Type B pancreatic cell (in vitro differentiated cells): ENCODE results near the gene RBM17. TPM values are rescaled to one million over a fixed set of nuclear protein-coding genes. Genes with fewer than 3 reads are reported as not detected.
"Not testable (repeated sequence)": the region's sequence is repeated elsewhere in the genome, so short reads cannot be mapped to it uniquely, and the experiment has no call there.

Experiments
- DNase-seq: peaks from one replicate; pipeline ENCODE4 v3.0.0; 2021; ENCODE audit warnings: mixed read lengths; ENCODE audit not compliant: unreplicated experiment; ENCODE audit errors: extremely low spot score
- H3K27ac Mint-ChIP-seq: 2 replicates; pipeline ENCODE4 v1.8.0; 2021; ENCODE audit warnings: mild to moderate bottlenecking, mixed read lengths
- H3K27me3 Mint-ChIP-seq: 2 replicates; pipeline ENCODE4 v1.8.0; 2021; ENCODE audit warnings: mixed read lengths
- H3K36me3 Mint-ChIP-seq: 2 replicates; pipeline ENCODE4 v1.8.0; 2021; ENCODE audit warnings: mixed read lengths
- H3K4me1 Mint-ChIP-seq: one replicate; pipeline ENCODE4 v1.8.0; 2021; ENCODE audit warnings: mixed read lengths; ENCODE audit not compliant: unreplicated experiment
- H3K4me3 Mint-ChIP-seq: 2 replicates; pipeline ENCODE4 v1.8.0; 2021; ENCODE audit warnings: mild to moderate bottlenecking, mixed read lengths
- H3K9me3 Mint-ChIP-seq: 2 replicates; pipeline ENCODE4 v1.8.0; 2021; ENCODE audit warnings: mixed read lengths
- CTCF ChIP-seq: fragments of 200-600 bp; sonication (generic); conservative IDR thresholded peaks from 2 replicates; pipeline ENCODE4 v1.5.0; 2021; ENCODE audit warnings: antibody characterized with exemption, mild to moderate bottlenecking
- microRNA-seq: library from miRNA; unstranded; fragments of <30 nt; microRNA quantifications from one replicate; pipeline ENCODE4, GENCODE V29; 2020
- total RNA-seq: library from RNA; stranded (reverse); gene quantifications from 2 replicates; pipeline ENCODE4 v1.2.1, GENCODE V29; 2021; ENCODE audit warnings: low replicate concordance

The RBM17 gene
- total RNA-seq, 1 donor from 2014 or later = 105 TPM

GRCh38 chr10:6165221-6165725 is 76.4 kb downstream of the RBM17 start:
- H3K4me1 Mint-ChIP-seq = peaks cover 35% of the 10 kb centered on the region
- H3K27ac Mint-ChIP-seq = no peak overlapping the region
- no peaks in the 10 kb centered on the region for H3K27me3 Mint-ChIP-seq
- DNase-seq = no peak
- no peak for TF ChIP-seq CTCF
- H3K36me3 Mint-ChIP-seq = peaks cover 9% of the 10 kb centered on the region
- peak overlapping the region; percentile 94 for H3K4me3 Mint-ChIP-seq
- no peaks in the 10 kb centered on the region for H3K9me3 Mint-ChIP-seq

- H3K9me3 Mint-ChIP-seq, DNase-seq, H3K27ac Mint-ChIP-seq, H3K36me3 Mint-ChIP-seq, H3K27me3 Mint-ChIP-seq: not testable (repeated sequence)
- Mint-ChIP-seq H3K4me1 (peaks cover 35% of the 10 kb centered on the region), H3K4me3 (peak overlapping the region; percentile 94)
These were observed 77.1 kb downstream of the RBM17 start for GRCh38 chr10:6165933-6166332.

Small RNA genes lying within 50 kb of the gene (microRNA-seq; reads per million reads assigned to microRNA genes)
- gene MIR3155A = not detected
- gene MIR3155B = not detected

Other genes with a start within 250 kb of the RBM17 start
- 6.7 and 15.3 TPM in 2 replicates for gene ANKRD16, start 199.1 kb upstream of the RBM17 start, total RNA-seq
- 73.0 TPM in 2 replicates for gene FBH1, start 198.8 kb upstream of the RBM17 start, total RNA-seq
- 1.4 and 3.7 TPM in 2 replicates for gene IL15RA, start 111.5 kb upstream of the RBM17 start, total RNA-seq
- gene IL2RA, start 26.7 kb upstream of the RBM17 start, total RNA-seq = not detected in 2 replicates
- 14.0 and 30.2 TPM in 2 replicates for gene PFKFB3, start 113.9 kb downstream of the RBM17 start, total RNA-seq